SK-N-SH (cell line): ENCODE measurements around the gene EXOC6B. TPM values are rescaled to one million over a fixed set of nuclear protein-coding genes. Genes with fewer than 3 reads are reported as not detected.

ENCODE experiments used
- CTCF ChIA-PET: fragments of 300-600, 350-600 bp; formaldehyde crosslinking; extraction: SDS; loops from one replicate; lab custom pipeline; 2021; lab: Yijun Ruan, JAX
- POLR2A ChIA-PET: fragments of 350-600 bp; sonication (Branson Sonifier 250); formaldehyde crosslinking; extraction: SDS; loops from one replicate; lab custom pipeline; 2020; ENCODE audit warnings: antibody characterized with exemption, inconsistent platforms; lab: Yijun Ruan, JAX
- DNase-seq: peaks from one replicate; pipeline ENCODE4 v3.0.0; 2012
- H2AFZ ChIP-seq: fragments of 200-600 bp; sonication (generic); 2 replicates; pipeline ENCODE4 v1.8.1; 2016; ENCODE audit warnings: antibody characterized with exemption, mild to moderate bottlenecking, low read depth
- H3F3A ChIP-seq: fragments of 200-600 bp; sonication (generic); replicated peaks from 2 replicates; pipeline ENCODE3; 2016; ENCODE audit warnings: antibody characterized with exemption, mild to moderate bottlenecking; ENCODE audit not compliant: insufficient read depth
- H3K27ac ChIP-seq, 2 experiments: fragments of 200-500 bp in 1 of 2; fragments of 200-600 bp in 1 of 2; sonication (Bioruptor generic) in 1 of 2; sonication (generic), shearing (Covaris generic) in 1 of 2; 2 replicates each; pipeline versions ENCODE4 v1.5.1 to v1.6.1; 2014 to 2016; ENCODE audit warnings: low read depth in 2 of 2, inconsistent platforms in 1 of 2, low read length in 1 of 2, mild to moderate bottlenecking in 1 of 2, mixed read lengths in 1 of 2
- H3K27me3 ChIP-seq: fragments of 200-600 bp; sonication (generic), shearing (Covaris generic); 2 replicates; pipeline ENCODE4 v1.6.1; 2016; ENCODE audit warnings: mixed run types; ENCODE audit not compliant: insufficient read depth
- H3K36me3 ChIP-seq, 2 experiments: fragments of 200-500 bp in 1 of 2; fragments of 200-600 bp in 1 of 2; sonication (Bioruptor generic) in 1 of 2; sonication (generic) in 1 of 2; replicated peaks in 1 of 2; 2 replicates each; pipeline versions ENCODE3 to v1.5.1; 2014 to 2016; ENCODE audit warnings: low read length in 1 of 2, mild to moderate bottlenecking in 1 of 2; ENCODE audit not compliant: insufficient read depth in 2 of 2, control insufficient read depth in 1 of 2
- H3K4me1 ChIP-seq, 2 experiments: fragments of 200-500 bp in 1 of 2; fragments of 200-600 bp in 1 of 2; sonication (Bioruptor generic) in 1 of 2; sonication (generic), shearing (Covaris generic) in 1 of 2; 2 replicates each; pipeline versions ENCODE4 v1.5.1 to v1.6.1; 2014 to 2016; ENCODE audit warnings: low read depth in 1 of 2, low read length in 1 of 2, mixed run types in 1 of 2; ENCODE audit not compliant: insufficient read depth in 2 of 2, control insufficient read depth in 1 of 2
- H3K4me2 ChIP-seq: fragments of 200-600 bp; sonication (generic), shearing (Covaris generic); 2 replicates; pipeline ENCODE4 v1.6.1; 2017; ENCODE audit warnings: mixed run types
- H3K4me3 ChIP-seq, 2 experiments: fragments of 200-500 bp in 1 of 2; fragments of 200-600 bp in 1 of 2; sonication (Bioruptor generic) in 1 of 2; sonication (generic), shearing (Covaris generic) in 1 of 2; 2 replicates each; pipeline versions ENCODE4 v1.5.1 to v1.8.1; 2014 to 2016; ENCODE audit warnings: low read depth in 2 of 2, inconsistent platforms in 1 of 2, low read length in 1 of 2, mild to moderate bottlenecking in 1 of 2, mixed read lengths in 1 of 2, moderate library complexity in 1 of 2
- H3K79me2 ChIP-seq: fragments of 200-600 bp; sonication (generic); 2 replicates; pipeline ENCODE4 v1.8.1; 2017; ENCODE audit warnings: mild to moderate bottlenecking; ENCODE audit not compliant: insufficient read depth
- H3K9ac ChIP-seq: fragments of 200-600 bp; sonication (generic); 2 replicates; pipeline ENCODE4 v1.6.1; 2017; ENCODE audit warnings: mixed run types
- H3K9me2 ChIP-seq: fragments of 200-600 bp; sonication (generic); 2 replicates; pipeline ENCODE4 v1.6.1; 2017; ENCODE audit warnings: mixed run types
- H3K9me3 ChIP-seq: fragments of 200-600 bp; sonication (generic); 2 replicates; pipeline ENCODE4 v1.6.1; 2017; ENCODE audit warnings: mixed run types, mild to moderate bottlenecking, moderate library complexity
- H4K20me1 ChIP-seq: fragments of 200-600 bp; sonication (generic); 2 replicates; pipeline ENCODE4 v1.6.1; 2017; ENCODE audit warnings: mild to moderate bottlenecking, mixed run types; ENCODE audit not compliant: insufficient read depth
- CHD2 ChIP-seq: fragments of 150-350 bp; IDR thresholded peaks from 2 replicates; pipeline ENCODE4 v1.6.1; 2018; ENCODE audit warnings: low read length; ENCODE audit not compliant: partially characterized antibody
- CTCF ChIP-seq: fragments of 200-600 bp; sonication (generic); IDR thresholded peaks from 2 replicates; pipeline ENCODE4 v1.6.1; 2017; ENCODE audit warnings: antibody characterized with exemption, mild to moderate bottlenecking, moderate library complexity
- ELF1 ChIP-seq: IDR thresholded peaks from 2 replicates; pipeline ENCODE4 v1.4.0; 2012
- EP300 ChIP-seq, 2 experiments: IDR thresholded peaks; 2 replicates each; pipeline versions ENCODE4 v1.4.0 to v1.6.1; 2012; ENCODE audit warnings: borderline replicate concordance in 1 of 2, low read depth in 1 of 2, low read length in 1 of 2
- EZH2phosphoT487 ChIP-seq: fragments of 200-600 bp; sonication (generic); IDR thresholded peaks from 2 replicates; pipeline ENCODE4 v1.6.1; 2017; ENCODE audit warnings: low read depth, mixed run types, mild to moderate bottlenecking, antibody characterized with exemption, moderate library complexity, borderline replicate concordance
- FOSL2 ChIP-seq: IDR thresholded peaks from 2 replicates; pipeline ENCODE4 v1.4.0; 2012; ENCODE audit warnings: low read depth, mild to moderate bottlenecking, moderate library complexity, borderline replicate concordance
- FOXM1 ChIP-seq: IDR thresholded peaks from 2 replicates; pipeline ENCODE4 v1.4.0; 2012; ENCODE audit warnings: low read depth, mild to moderate bottlenecking
- GABPA ChIP-seq: IDR thresholded peaks from 2 replicates; pipeline ENCODE4 v1.4.0; 2012; ENCODE audit warnings: low read depth, mild to moderate bottlenecking
- IRF3 ChIP-seq: fragments of 150-350 bp; IDR thresholded peaks from 2 replicates; pipeline ENCODE4 v1.6.1; 2016; ENCODE audit warnings: mild to moderate bottlenecking, low read depth, low read length
- JUND ChIP-seq: IDR thresholded peaks from 2 replicates; pipeline ENCODE4 v1.4.0; 2012
- NRF1 ChIP-seq: IDR thresholded peaks from 2 replicates; pipeline ENCODE4 v1.6.1; 2012; ENCODE audit warnings: low read depth, mild to moderate bottlenecking, low read length
- RAD21 ChIP-seq: IDR thresholded peaks from 2 replicates; pipeline ENCODE4 v1.6.1; 2012; ENCODE audit warnings: mild to moderate bottlenecking, low read length
- RFX5 ChIP-seq: IDR thresholded peaks from 2 replicates; pipeline ENCODE4 v1.6.1; 2012; ENCODE audit warnings: mild to moderate bottlenecking, improper control_type of control experiment, low read length
- RXRA ChIP-seq: IDR thresholded peaks from 2 replicates; pipeline ENCODE4 v1.4.0; 2012; ENCODE audit warnings: low read depth, mild to moderate bottlenecking, borderline replicate concordance
- SIN3A ChIP-seq: IDR thresholded peaks from 2 replicates; pipeline ENCODE4 v1.6.1; 2012; ENCODE audit warnings: low read depth, mild to moderate bottlenecking, low read length, moderate library complexity, borderline replicate concordance
- SMC3 ChIP-seq: IDR thresholded peaks from 2 replicates; pipeline ENCODE4 v1.6.1; 2012; ENCODE audit warnings: low read depth, low read length, improper control_type of control experiment
- TCF12 ChIP-seq: IDR thresholded peaks from 2 replicates; pipeline ENCODE4 v1.4.0; 2012
- YY1 ChIP-seq: IDR thresholded peaks from 2 replicates; pipeline ENCODE4 v1.4.0; 2012; ENCODE audit warnings: low read depth, mild to moderate bottlenecking
- WGBS: methylation state at CpG from one replicate; pipeline ENCODE4 v1.1.6; 2017; ENCODE audit warnings: low lambda C conversion rate; 5-methylcytosine and 5-hydroxymethylcytosine counted together
- polyA plus RNA-seq, 3 experiments: library from polyadenylated mRNA; depleted of rRNA; stranded (reverse); fragments of >200 nt; gene quantifications; 2 replicates each; pipeline ENCODE4 v1.2.3, GENCODE V29; 2012
- TF ChIP-seq, protein P1 (sequence below): IDR thresholded peaks from 2 replicates; pipeline ENCODE4 v1.4.0; 2012; ENCODE audit warnings: low read depth, borderline replicate concordance
- TF ChIP-seq, protein P2 (sequence below): IDR thresholded peaks from 2 replicates; pipeline ENCODE4 v1.6.1; 2012; ENCODE audit warnings: mild to moderate bottlenecking, low read depth, low read length, moderate library complexity

The EXOC6B gene
- polyA plus RNA-seq, 1 of the 3 experiments (the other 2 are of a cell fraction): 7.4 TPM

DNA sequence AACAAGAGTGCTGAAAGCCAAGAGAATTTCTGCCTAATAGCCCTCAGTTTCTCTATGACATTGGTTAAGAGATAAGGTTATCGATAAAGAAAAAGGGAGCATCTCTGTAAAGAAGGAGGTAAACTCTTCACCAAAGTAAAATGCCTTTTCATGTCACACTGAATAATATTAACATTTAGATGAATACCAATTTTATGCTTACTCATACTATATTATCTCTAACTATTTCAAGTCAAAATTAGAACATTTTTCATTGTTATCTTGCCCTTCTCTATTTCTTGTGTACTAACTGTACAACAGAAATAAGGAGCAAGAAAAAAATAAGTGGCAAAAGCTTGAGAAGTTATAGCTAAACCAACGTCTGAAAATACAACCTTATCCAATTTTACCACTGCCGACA is 127.5 kb downstream of the EXOC6B start:
- Histone ChIP-seq H4K20me1 (no peaks in the 10 kb centered on the region), H3K9me3 (no peaks in the 10 kb centered on the region), H3K4me1 (peaks cover 15 to 17% of the 10 kb centered on the region in 2 experiments; a peak in 3 of 4 replicates), H3K9me2 (no peaks in the 10 kb centered on the region), H3K36me3 (no peaks in the 10 kb centered on the region), H3K27me3 (no peaks in the 10 kb centered on the region), H3K4me3 (no peak overlapping the region), H3K4me2 (no peak overlapping the region), H3F3A (peaks cover 8% of the 10 kb centered on the region), H3K79me2 (no peaks in the 10 kb centered on the region), H2AFZ (no peak overlapping the region), H3K27ac (no peak overlapping the region), H3K9ac (no peak overlapping the region)
- POLR2A ChIA-PET: no interaction called here
- 92% methylated on average over 3 of the region's 3 CpGs for WGBS
- CTCF ChIA-PET: no interaction called here
- no peak for DNase-seq
- TF ChIP-seq FOXM1 (no peak), RAD21 (no peak), IRF3 (no peak), EZH2phosphoT487 (no peak), SMC3 (no peak), GABPA (no peak), ELF1 (no peak), RFX5 (no peak), SIN3A (no peak), RXRA (no peak), NRF1 (no peak), JUND (no peak), YY1 (no peak), TCF12 (no peak), CTCF (no peak), FOSL2 (no peak), CHD2 (no peak), EP300 (IDR thresholded peaks at IDR 0.05; ENCODE audit: borderline replicate concordance in 1 of 2, low read depth in 1 of 2, low read length in 1 of 2) (no peak)
- TF ChIP-seq, protein P1, sequence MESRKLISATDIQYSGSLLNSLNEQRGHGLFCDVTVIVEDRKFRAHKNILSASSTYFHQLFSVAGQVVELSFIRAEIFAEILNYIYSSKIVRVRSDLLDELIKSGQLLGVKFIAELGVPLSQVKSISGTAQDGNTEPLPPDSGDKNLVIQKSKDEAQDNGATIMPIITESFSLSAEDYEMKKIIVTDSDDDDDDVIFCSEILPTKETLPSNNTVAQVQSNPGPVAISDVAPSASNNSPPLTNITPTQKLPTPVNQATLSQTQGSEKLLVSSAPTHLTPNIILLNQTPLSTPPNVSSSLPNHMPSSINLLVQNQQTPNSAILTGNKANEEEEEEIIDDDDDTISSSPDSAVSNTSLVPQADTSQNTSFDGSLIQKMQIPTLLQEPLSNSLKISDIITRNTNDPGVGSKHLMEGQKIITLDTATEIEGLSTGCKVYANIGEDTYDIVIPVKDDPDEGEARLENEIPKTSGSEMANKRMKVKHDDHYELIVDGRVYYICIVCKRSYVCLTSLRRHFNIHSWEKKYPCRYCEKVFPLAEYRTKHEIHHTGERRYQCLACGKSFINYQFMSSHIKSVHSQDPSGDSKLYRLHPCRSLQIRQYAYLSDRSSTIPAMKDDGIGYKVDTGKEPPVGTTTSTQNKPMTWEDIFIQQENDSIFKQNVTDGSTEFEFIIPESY: no peak
- TF ChIP-seq, protein P2, sequence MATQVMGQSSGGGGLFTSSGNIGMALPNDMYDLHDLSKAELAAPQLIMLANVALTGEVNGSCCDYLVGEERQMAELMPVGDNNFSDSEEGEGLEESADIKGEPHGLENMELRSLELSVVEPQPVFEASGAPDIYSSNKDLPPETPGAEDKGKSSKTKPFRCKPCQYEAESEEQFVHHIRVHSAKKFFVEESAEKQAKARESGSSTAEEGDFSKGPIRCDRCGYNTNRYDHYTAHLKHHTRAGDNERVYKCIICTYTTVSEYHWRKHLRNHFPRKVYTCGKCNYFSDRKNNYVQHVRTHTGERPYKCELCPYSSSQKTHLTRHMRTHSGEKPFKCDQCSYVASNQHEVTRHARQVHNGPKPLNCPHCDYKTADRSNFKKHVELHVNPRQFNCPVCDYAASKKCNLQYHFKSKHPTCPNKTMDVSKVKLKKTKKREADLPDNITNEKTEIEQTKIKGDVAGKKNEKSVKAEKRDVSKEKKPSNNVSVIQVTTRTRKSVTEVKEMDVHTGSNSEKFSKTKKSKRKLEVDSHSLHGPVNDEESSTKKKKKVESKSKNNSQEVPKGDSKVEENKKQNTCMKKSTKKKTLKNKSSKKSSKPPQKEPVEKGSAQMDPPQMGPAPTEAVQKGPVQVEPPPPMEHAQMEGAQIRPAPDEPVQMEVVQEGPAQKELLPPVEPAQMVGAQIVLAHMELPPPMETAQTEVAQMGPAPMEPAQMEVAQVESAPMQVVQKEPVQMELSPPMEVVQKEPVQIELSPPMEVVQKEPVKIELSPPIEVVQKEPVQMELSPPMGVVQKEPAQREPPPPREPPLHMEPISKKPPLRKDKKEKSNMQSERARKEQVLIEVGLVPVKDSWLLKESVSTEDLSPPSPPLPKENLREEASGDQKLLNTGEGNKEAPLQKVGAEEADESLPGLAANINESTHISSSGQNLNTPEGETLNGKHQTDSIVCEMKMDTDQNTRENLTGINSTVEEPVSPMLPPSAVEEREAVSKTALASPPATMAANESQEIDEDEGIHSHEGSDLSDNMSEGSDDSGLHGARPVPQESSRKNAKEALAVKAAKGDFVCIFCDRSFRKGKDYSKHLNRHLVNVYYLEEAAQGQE: no peak
